ENCODE data around the gene STX8. TPM values are rescaled to one million over a fixed set of nuclear protein-coding genes. Genes with fewer than 3 reads are reported as not detected.

STX8 gene
- 77.9 TPM for polyA plus RNA-seq (2013, experiment 1 of 2)
- 83.5 TPM for polyA plus RNA-seq (2013, experiment 2 of 2)

- H3K9ac ChIP-seq (ENCODE audit: low read length): peak within 1 kb of the TSS; percentile 95
- H3K27ac ChIP-seq (ENCODE audit: low read length, poor library complexity, severe bottlenecking): peak within 1 kb of the TSS; percentile 67
- H2BK120ac ChIP-seq (ENCODE audit: low read depth, low read length): no peak within 1 kb of the TSS
- peak within 1 kb of the TSS; percentile 64 to 88 for H3K18ac ChIP-seq (ENCODE audit: low read depth in 1 of 2, low read length in 2 of 2)
- H4K91ac ChIP-seq (ENCODE audit: low read length): peak within 1 kb of the TSS; percentile 78
- H3K27me3 ChIP-seq (ENCODE audit: control insufficient read depth in 1 of 2, insufficient read depth in 1 of 2, low read length in 2 of 2): no peaks in the 10 kb centered on the region
- H3K4me3 ChIP-seq (ENCODE audit: insufficient read depth in 1 of 2, low read depth in 1 of 2, low read length in 2 of 2): peak within 1 kb of the TSS; percentile 79 to 99
- peaks cover 9% of the 10 kb centered on the region for H3K4me1 ChIP-seq (ENCODE audit: control insufficient read depth, insufficient read depth, low read depth, low read length)
- H3K23ac ChIP-seq (ENCODE audit: low read length in 2 of 2): peak within 1 kb of the TSS in 1 of 2 experiments; percentile 86
- H3K4me2 ChIP-seq (ENCODE audit: low read length, poor library complexity, severe bottlenecking): peak within 1 kb of the TSS; percentile 100
- H2AFZ ChIP-seq (ENCODE audit: low read depth, low read length): peak within 1 kb of the TSS; percentile 99
- H3K9me3 ChIP-seq (ENCODE audit: control insufficient read depth, low read length): no peaks in the 10 kb centered on the region
- H3K36me3 ChIP-seq (ENCODE audit: control insufficient read depth in 1 of 2, insufficient read depth in 2 of 2, low read depth in 1 of 2, low read length in 2 of 2): peaks cover 0 to 4% of the 10 kb centered on the region in 2 experiments
- WGBS: under 1% methylated on average over 42 of the region's 42 CpGs
- no peak within 1 kb of the TSS for H2BK12ac ChIP-seq (ENCODE audit: low read length in 2 of 2)
- peaks cover 9% of the 10 kb centered on the region for H3K79me1 ChIP-seq (replicated peaks; ENCODE audit: low read length, poor library complexity, severe bottlenecking)
- H4K8ac ChIP-seq (ENCODE audit: low read length): peak within 1 kb of the TSS; percentile 94
- no peak within 1 kb of the TSS for H2AK5ac ChIP-seq (ENCODE audit: low read length, severe bottlenecking)
- H2BK5ac ChIP-seq (ENCODE audit: low read depth, low read length, poor library complexity, severe bottlenecking): no peak within 1 kb of the TSS
- DNase-seq: peak; percentile 93
- peak within 1 kb of the TSS in 1 of 2 experiments; percentile 0 for H3K4ac ChIP-seq (ENCODE audit: low read depth in 1 of 2, low read length in 2 of 2)
- H2BK15ac ChIP-seq (ENCODE audit: low read depth, poor library complexity, severe bottlenecking): no peak within 1 kb of the TSS
- H3K14ac ChIP-seq (ENCODE audit: low read length in 2 of 2): peak within 1 kb of the TSS in 1 of 2 experiments; percentile 19
Measured at GRCh38 chr17:9575381-9576101, at the start of gene STX8. STX8 (minus strand) TSS chr17:9575820; CDS start chr17:9575808, 12 bp downstream.

GRCh38 chr17:9622961-9623360 is 47.3 kb upstream of the STX8 start:
- no peaks in the 10 kb centered on the region for H3K4me1 ChIP-seq (ENCODE audit: control insufficient read depth, insufficient read depth, low read depth, low read length)
- H3K9ac ChIP-seq (ENCODE audit: low read length): no peak overlapping the region
- no peak overlapping the region for H2BK120ac ChIP-seq (ENCODE audit: low read depth, low read length)
- no peak overlapping the region for H3K23ac ChIP-seq (ENCODE audit: low read length in 2 of 2)
- peaks cover 10% of the 10 kb centered on the region for H3K9me3 ChIP-seq (ENCODE audit: control insufficient read depth, low read length)
- no peak overlapping the region for H2BK12ac ChIP-seq (ENCODE audit: low read length in 2 of 2)
- DNase-seq: no peak
- H4K8ac ChIP-seq (ENCODE audit: low read length): no peak overlapping the region
- H3K27ac ChIP-seq (ENCODE audit: low read length, poor library complexity, severe bottlenecking): no peak overlapping the region
- no peak overlapping the region for H2BK5ac ChIP-seq (ENCODE audit: low read depth, low read length, poor library complexity, severe bottlenecking)
- no peaks in the 10 kb centered on the region for H3K79me1 ChIP-seq (replicated peaks; ENCODE audit: low read length, poor library complexity, severe bottlenecking)
- no peaks in the 10 kb centered on the region for H3K36me3 ChIP-seq (ENCODE audit: control insufficient read depth in 1 of 2, insufficient read depth in 2 of 2, low read depth in 1 of 2, low read length in 2 of 2)
- H3K4me2 ChIP-seq (ENCODE audit: low read length, poor library complexity, severe bottlenecking): no peak overlapping the region
- H3K27me3 ChIP-seq (ENCODE audit: control insufficient read depth in 1 of 2, insufficient read depth in 1 of 2, low read length in 2 of 2): no peaks in the 10 kb centered on the region
- no peak overlapping the region for H3K14ac ChIP-seq (ENCODE audit: low read length in 2 of 2)
- H2BK15ac ChIP-seq (ENCODE audit: low read depth, poor library complexity, severe bottlenecking): no peak overlapping the region
- no peak overlapping the region for H2AK5ac ChIP-seq (ENCODE audit: low read length, severe bottlenecking)
- H4K91ac ChIP-seq (ENCODE audit: low read length): no peak overlapping the region
- no peak overlapping the region for H3K4ac ChIP-seq (ENCODE audit: low read depth in 1 of 2, low read length in 2 of 2)
- H3K18ac ChIP-seq (ENCODE audit: low read depth in 1 of 2, low read length in 2 of 2): no peak overlapping the region
- H3K4me3 ChIP-seq (ENCODE audit: insufficient read depth in 1 of 2, low read depth in 1 of 2, low read length in 2 of 2): no peak overlapping the region
- no peak overlapping the region for H2AFZ ChIP-seq (ENCODE audit: low read depth, low read length)

GRCh38 chr17:9615486-9615885 is 39.9 kb upstream of the STX8 start:
- peak; percentile 22 for DNase-seq
- no peak overlapping the region for H4K91ac ChIP-seq (ENCODE audit: low read length)
- H2AK5ac ChIP-seq (ENCODE audit: low read length, severe bottlenecking): no peak overlapping the region
- no peaks in the 10 kb centered on the region for H3K4me1 ChIP-seq (ENCODE audit: control insufficient read depth, insufficient read depth, low read depth, low read length)
- no peak overlapping the region for H3K14ac ChIP-seq (ENCODE audit: low read length in 2 of 2)
- no peak overlapping the region for H3K27ac ChIP-seq (ENCODE audit: low read length, poor library complexity, severe bottlenecking)
- H3K27me3 ChIP-seq (ENCODE audit: control insufficient read depth in 1 of 2, insufficient read depth in 1 of 2, low read length in 2 of 2): no peaks in the 10 kb centered on the region
- H2BK12ac ChIP-seq (ENCODE audit: low read length in 2 of 2): no peak overlapping the region
- H2AFZ ChIP-seq (ENCODE audit: low read depth, low read length): no peak overlapping the region
- H3K9me3 ChIP-seq (ENCODE audit: control insufficient read depth, low read length): peaks cover 2% of the 10 kb centered on the region
- H2BK15ac ChIP-seq (ENCODE audit: low read depth, poor library complexity, severe bottlenecking): no peak overlapping the region
- H3K79me1 ChIP-seq (replicated peaks; ENCODE audit: low read length, poor library complexity, severe bottlenecking): no peaks in the 10 kb centered on the region
- WGBS: 83% methylated on average over 1 of the region's 2 CpGs
- H3K4ac ChIP-seq (ENCODE audit: low read depth in 1 of 2, low read length in 2 of 2): no peak overlapping the region
- H3K36me3 ChIP-seq (ENCODE audit: control insufficient read depth in 1 of 2, insufficient read depth in 2 of 2, low read depth in 1 of 2, low read length in 2 of 2): no peaks in the 10 kb centered on the region
- H3K4me3 ChIP-seq (ENCODE audit: insufficient read depth in 1 of 2, low read depth in 1 of 2, low read length in 2 of 2): no peak overlapping the region
- H3K23ac ChIP-seq (ENCODE audit: low read length in 2 of 2): no peak overlapping the region
- no peak overlapping the region for H4K8ac ChIP-seq (ENCODE audit: low read length)
- no peak overlapping the region for H2BK120ac ChIP-seq (ENCODE audit: low read depth, low read length)
- no peak overlapping the region for H3K4me2 ChIP-seq (ENCODE audit: low read length, poor library complexity, severe bottlenecking)
- no peak overlapping the region for H2BK5ac ChIP-seq (ENCODE audit: low read depth, low read length, poor library complexity, severe bottlenecking)
- H3K18ac ChIP-seq (ENCODE audit: low read depth in 1 of 2, low read length in 2 of 2): no peak overlapping the region
- no peak overlapping the region for H3K9ac ChIP-seq (ENCODE audit: low read length)

- no peak overlapping the region for H2BK15ac ChIP-seq (ENCODE audit: low read depth, poor library complexity, severe bottlenecking)
- no peak overlapping the region for H4K8ac ChIP-seq (ENCODE audit: low read length)
- H3K27me3 ChIP-seq (ENCODE audit: control insufficient read depth in 1 of 2, insufficient read depth in 1 of 2, low read length in 2 of 2): no peaks in the 10 kb centered on the region
- H3K79me1 ChIP-seq (replicated peaks; ENCODE audit: low read length, poor library complexity, severe bottlenecking): no peaks in the 10 kb centered on the region
- H3K4me2 ChIP-seq (ENCODE audit: low read length, poor library complexity, severe bottlenecking): no peak overlapping the region
- DNase-seq: no peak
- H2AK5ac ChIP-seq (ENCODE audit: low read length, severe bottlenecking): no peak overlapping the region
- no peak overlapping the region for H4K91ac ChIP-seq (ENCODE audit: low read length)
- H2BK120ac ChIP-seq (ENCODE audit: low read depth, low read length): no peak overlapping the region
- no peak overlapping the region for H2BK5ac ChIP-seq (ENCODE audit: low read depth, low read length, poor library complexity, severe bottlenecking)
- H3K4me3 ChIP-seq (ENCODE audit: insufficient read depth in 1 of 2, low read depth in 1 of 2, low read length in 2 of 2): no peak overlapping the region
- no peak overlapping the region for H3K14ac ChIP-seq (ENCODE audit: low read length in 2 of 2)
- 80% methylated on average over 9 of the region's 9 CpGs for WGBS
- no peaks in the 10 kb centered on the region for H3K4me1 ChIP-seq (ENCODE audit: control insufficient read depth, insufficient read depth, low read depth, low read length)
- H3K9ac ChIP-seq (ENCODE audit: low read length): no peak overlapping the region
- H2AFZ ChIP-seq (ENCODE audit: low read depth, low read length): peak overlapping the region; percentile 4
- H3K23ac ChIP-seq (ENCODE audit: low read length in 2 of 2): no peak overlapping the region
- no peak overlapping the region for H3K18ac ChIP-seq (ENCODE audit: low read depth in 1 of 2, low read length in 2 of 2)
- no peak overlapping the region for H2BK12ac ChIP-seq (ENCODE audit: low read length in 2 of 2)
- no peak overlapping the region for H3K4ac ChIP-seq (ENCODE audit: low read depth in 1 of 2, low read length in 2 of 2)
- H3K9me3 ChIP-seq (ENCODE audit: control insufficient read depth, low read length): peaks cover 2% of the 10 kb centered on the region
- H3K36me3 ChIP-seq (ENCODE audit: control insufficient read depth in 1 of 2, insufficient read depth in 2 of 2, low read depth in 1 of 2, low read length in 2 of 2): no peaks in the 10 kb centered on the region
- H3K27ac ChIP-seq (ENCODE audit: low read length, poor library complexity, severe bottlenecking): no peak overlapping the region
Measured at GRCh38 chr17:9612006-9612405, 36.4 kb upstream of the STX8 start.

Data from mesenchymal stem cell (in vitro differentiated cells and primary cell).